Dermis blood vessel endothelial cell (primary cell): Measurements from ENCODE around the gene FNDC3B. TPM values are rescaled to one million over a fixed set of nuclear protein-coding genes. Genes with fewer than 3 reads are reported as not detected.
A peak's percentile ranks its signal among the peaks of the same experiment; 100 is the strongest.

Source experiments
- DNase-seq: peaks from one replicate; pipeline ENCODE4 v3.0.0; 2010
- total RNA-seq: library from RNA; depleted of rRNA; stranded (reverse); fragments of >200 nt; gene quantifications from 2 replicates; pipeline ENCODE4 v1.2.3, GENCODE V29; 2014

Gene FNDC3B
- total RNA-seq, 1 donor from 2014 or later = 126 TPM

DNA sequence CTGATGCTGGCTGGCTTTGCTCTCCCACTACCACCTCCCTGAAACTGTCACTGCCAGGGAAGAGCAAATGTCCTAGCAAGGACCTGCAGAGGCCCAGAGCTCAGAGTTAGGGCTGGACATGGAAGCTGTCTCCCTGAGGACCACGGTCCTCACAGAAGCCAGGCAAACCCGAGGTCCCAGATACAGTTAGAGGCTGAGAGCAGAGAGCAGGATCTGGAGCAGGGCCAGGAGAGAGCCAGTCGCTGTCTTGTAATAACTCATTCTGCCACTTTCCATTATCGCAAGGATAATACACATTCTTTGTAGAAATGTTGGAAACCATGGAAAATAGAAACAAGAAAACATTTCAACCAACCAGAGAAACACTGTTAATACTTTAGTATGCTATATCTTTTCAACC lies 398.8 kb downstream of the FNDC3B start:
- DNase-seq = no peak

DNA sequence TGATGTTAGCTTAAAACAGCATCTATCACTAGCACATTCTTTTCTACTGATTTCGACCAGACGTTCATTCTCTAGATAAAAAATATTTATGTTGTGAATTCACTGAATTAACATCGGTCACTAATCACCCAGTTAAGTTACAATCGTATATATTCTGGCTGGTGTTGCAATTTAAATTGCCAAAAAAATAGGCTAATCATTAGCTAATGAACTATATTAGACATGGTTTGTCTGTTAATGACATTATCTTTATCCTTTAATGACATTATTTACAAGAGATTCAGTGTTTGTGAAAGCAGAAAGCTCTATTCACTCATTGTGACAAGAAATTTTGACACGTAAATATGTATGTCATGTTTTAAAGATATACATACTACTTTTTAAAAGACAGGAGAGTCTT lies 402.2 kb downstream of the FNDC3B start:
- no peak for DNase-seq

DNA sequence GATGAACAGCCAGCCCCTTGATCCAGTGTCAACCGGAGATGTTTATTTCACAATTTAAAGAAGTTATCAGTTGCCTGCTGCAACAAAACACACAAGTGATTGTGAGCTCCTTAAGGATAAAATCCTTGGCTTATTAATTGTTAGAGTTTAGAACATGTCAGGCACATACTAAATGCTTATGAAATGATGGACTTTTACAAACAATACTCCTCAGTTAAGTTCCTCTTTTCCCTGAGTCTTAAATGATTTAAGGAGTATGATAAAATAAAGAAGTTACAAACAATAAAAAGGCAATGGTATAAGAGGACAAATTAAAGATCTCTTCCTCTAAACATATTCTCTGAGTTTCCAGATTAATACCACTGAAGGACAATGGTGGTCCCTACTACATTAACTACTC lies 403.2 kb downstream of the FNDC3B start:
- DNase-seq = no peak

DNA sequence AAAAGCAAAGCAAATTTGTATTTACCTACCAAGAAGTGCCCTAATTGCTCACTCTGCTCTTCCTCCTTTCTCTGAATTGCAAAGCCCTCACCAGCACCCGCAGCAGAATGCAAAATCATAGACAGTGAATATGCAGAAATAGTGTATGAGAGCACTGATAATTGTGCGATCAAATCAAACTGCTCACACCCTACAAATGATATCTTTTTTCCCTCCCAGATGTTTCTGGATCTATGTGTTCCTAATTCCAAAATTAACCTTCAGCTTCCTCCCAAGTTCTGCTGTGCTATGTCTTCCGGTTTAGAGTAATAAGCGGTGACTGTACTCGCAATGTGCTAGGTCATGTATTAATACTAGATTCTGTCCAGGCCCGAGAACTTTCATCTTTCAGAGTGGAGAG lies 405.4 kb downstream of the FNDC3B start:
- no peak for DNase-seq

DNA sequence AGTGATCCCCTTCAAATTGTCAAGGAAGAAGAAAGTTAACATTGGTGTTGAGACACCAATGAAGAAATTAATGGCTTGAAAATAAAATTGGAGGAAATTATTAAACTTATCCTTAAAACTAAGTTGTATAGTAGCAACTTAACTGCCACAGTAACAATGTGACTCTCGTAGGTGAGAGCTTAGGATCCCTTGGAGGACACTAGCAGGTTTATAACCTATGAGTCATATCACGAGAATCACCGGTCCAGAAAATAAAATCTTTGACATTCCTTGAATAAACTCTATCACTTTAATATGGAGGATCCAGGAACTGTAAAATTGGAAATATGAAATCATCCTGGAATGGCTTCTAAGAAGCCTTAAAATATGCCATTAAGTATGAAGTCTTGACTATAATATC lies 406.8 kb downstream of the FNDC3B start:
- no peak for DNase-seq

DNA sequence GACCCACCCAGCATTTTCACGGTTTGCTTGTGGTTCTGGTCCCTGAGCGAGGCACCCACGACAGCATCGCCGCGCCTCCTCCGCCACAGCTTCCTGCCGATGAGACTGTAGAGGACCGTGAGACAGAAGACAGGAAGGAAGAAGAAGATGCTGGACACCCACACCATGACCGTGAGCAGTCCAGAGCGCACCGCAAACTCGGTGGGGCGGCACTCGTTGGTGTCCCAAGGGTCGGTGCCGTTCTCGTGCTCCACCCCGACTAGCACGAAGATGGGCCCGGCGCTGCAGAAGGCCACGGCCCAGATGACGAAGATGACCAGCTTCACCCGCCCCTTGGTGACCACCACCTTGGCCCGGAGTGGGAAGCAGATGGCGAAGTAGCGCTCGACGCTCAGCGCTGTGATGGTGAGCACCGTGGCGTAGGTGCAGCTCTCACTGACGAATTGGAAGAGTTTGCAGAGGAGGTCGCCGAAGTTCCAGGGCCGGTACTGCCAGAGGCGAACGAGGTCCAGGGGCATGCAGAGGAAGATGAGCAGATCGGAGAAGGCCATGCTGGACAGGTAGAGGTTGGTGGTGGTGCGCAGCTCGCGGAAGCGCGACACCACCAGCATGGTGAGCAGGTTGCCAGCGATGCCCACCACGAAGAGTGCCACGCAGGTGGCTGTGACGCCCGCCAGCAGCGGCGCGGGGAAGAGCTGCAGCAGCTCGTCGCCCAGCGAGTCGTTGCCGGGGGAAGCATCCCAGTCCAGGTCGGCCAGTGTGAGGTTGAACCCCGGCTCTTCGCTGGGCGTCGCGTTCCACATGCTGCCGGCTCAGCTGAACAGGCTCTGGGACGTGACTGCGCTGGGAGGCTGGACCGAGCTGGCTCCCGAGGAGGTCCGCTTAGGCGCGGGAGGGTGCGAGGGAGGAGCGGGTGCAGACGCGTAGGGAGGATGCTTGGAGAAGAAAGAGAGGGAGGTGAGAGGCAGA lies 408.5 kb downstream of the FNDC3B start, which contains the start of gene GHSR:
Gene GHSR, minus strand, starts transcription at position 846 of the 969 bp plus-strand sequence. Its CDS starts 43 bp downstream, at position 803.
- DNase-seq = no peak

DNA sequence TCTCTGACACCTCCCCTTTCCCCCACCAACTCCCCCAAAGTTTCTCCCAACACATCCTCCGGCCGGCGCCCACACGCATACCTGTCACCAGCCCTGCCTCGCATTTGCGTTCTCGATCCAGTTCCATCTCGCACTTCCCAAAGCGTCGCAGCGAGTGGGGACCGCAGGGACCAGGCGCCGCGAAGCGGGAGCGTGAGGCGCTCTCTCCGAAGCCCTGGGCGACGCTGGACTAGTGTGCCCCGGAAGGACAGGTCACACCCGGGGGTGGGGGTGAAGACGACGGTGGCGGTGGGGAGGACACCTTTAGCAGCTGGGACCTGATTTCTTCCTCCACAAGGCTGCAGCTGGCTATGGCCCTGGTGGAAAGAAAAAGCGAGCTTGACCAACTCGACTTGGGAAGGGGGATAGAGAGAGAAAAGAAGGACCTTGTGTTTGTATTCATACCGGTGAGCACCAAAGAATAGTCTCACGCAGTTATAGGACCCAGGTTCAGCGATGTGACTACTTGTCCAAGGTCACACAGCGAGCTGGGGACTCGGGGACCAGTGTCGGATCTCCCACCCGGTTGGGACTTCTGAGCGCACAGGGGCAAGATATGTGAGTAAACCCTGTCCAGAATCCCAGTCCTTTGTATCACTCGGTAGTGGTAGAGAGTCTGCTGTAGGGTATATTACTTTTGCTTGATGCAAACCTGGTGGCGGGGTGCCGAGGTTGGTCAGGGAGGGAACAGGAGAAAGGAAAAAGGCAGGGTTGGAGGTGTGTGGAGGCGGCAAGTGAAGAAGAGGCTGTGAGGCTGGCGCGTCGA lies 409.5 kb downstream of the FNDC3B start:
- DNase-seq = no peak

DNA sequence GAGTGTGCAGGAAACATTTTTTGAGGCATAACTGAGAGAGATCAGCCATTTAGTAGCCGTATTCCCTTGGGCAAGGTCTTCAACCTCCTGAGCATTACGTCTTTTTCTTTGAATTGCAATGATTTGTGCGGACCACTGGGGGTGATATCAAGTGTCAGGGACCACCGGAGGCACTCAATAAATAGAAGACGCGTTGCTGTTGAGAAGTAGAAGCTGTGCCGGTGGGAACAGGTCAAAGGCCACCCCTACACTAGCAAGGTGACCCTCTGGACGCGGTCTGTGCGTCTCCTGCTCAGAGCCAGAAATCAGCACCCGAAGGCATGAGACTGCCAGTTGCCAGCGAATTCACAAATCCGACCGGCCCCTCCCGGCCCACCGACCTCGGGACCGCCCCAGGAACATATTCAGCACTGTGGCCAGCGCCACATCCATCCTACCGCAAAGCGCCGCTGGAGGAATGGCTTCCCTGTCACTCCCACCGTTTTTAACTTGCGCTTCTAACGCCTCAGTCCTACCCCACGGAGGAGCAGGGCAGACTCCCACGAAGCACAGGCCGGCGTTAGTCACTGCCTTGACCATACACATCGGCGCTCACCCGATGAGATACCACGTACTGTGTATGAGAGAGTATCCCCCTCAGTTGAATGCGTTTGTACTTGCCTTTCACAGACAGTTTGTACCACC lies 410.2 kb downstream of the FNDC3B start:
- DNase-seq = peak; percentile 57

Other genes starting within 250 kb of the FNDC3B start
- gene PLD1, start 229.1 kb upstream of the FNDC3B start, total RNA-seq = 66.2 and 88.7 TPM in 2 replicates
- gene TMEM212, start 196.2 kb upstream of the FNDC3B start, total RNA-seq = not detected in 2 replicates